ENCODE results near the gene HPS6.
A peak's percentile ranks its signal among the peaks of the same experiment; 100 is the strongest.

Gene HPS6

DNA sequence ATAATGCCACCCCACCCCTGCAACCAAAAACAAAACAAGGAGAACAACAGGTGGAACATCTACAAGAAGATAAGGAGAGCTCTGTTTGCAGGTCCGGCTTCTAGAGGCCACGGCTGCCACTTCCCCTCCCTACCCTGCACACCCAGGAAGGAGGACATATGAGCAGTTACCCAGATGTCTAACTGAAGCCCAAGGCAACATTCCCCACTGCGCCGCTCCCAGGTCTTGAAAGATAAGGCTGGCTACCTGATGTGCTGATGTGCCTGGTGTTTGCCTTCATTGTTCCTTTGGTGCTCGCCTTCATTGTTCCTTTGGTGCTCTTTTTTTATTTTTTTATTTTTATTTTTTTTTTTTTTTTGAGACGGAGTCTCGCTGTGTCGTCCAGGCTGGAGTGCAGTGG lies 21.0 kb downstream of the HPS6 start:
- in situ Hi-C loops (cut with HindIII; ENCODE audit: low pct_unique_long_range_greater_than_20kb, low sequenced_read_pairs), result no loop called here
- no peak for DNase-seq (ENCODE audit: low read depth in 1 of 2, low spot score in 1 of 2)
- TF ChIP-seq JUND (IDR thresholded peaks at IDR 0.05; ENCODE audit: low read depth), result no peak

GRCh38 chr10:102090772-102091171 lies 25.6 kb downstream of the HPS6 start:
- no peak for TF ChIP-seq JUND (IDR thresholded peaks at IDR 0.05; ENCODE audit: low read depth)
- DNase-seq (ENCODE audit: low read depth in 1 of 2, low spot score in 1 of 2), result no peak
- in situ Hi-C loops (cut with HindIII; ENCODE audit: low pct_unique_long_range_greater_than_20kb, low sequenced_read_pairs), result no loop called here

- TF ChIP-seq JUND (IDR thresholded peaks at IDR 0.05; ENCODE audit: low read depth), result no peak
- in situ Hi-C loops (cut with HindIII; ENCODE audit: low pct_unique_long_range_greater_than_20kb, low sequenced_read_pairs), result no loop called here
- no peak for DNase-seq (ENCODE audit: low read depth in 1 of 2, low spot score in 1 of 2)
These were observed 31.3 kb downstream of the HPS6 start for GRCh38 chr10:102096449-102096848.

DNA sequence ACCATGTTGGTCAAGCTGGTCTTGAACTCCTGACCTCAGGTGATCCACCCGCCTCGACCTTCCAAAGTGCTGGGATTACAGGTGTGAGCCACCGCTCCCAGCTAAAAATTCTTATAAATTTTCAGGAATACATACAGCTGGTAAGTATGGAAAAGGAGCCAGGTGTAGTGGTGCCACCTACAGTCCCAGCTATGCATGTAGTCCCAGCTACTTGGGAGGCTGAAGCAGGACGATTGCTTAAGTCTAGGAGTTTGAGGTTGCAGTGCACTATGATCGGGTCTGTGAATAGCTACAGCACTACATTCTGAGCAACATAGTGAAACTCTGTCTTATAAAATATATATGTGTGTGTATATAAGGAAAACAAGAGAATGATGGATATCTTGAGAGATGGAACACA lies 36.0 kb downstream of the HPS6 start:
- TF ChIP-seq JUND (IDR thresholded peaks at IDR 0.05; ENCODE audit: low read depth), result no peak
- peak in 1 of 2 experiments; percentile 64 for DNase-seq (ENCODE audit: low read depth in 1 of 2, low spot score in 1 of 2)
- in situ Hi-C loops (cut with HindIII; ENCODE audit: low pct_unique_long_range_greater_than_20kb, low sequenced_read_pairs), result no loop called here

- no peak for TF ChIP-seq JUND (IDR thresholded peaks at IDR 0.05; ENCODE audit: low read depth)
- no peak for DNase-seq (ENCODE audit: low read depth in 1 of 2, low spot score in 1 of 2)
- in situ Hi-C loops (cut with HindIII; ENCODE audit: low pct_unique_long_range_greater_than_20kb, low sequenced_read_pairs), result no loop called here
These were observed 37.3 kb downstream of the HPS6 start for GRCh38 chr10:102102421-102102820.

DNA sequence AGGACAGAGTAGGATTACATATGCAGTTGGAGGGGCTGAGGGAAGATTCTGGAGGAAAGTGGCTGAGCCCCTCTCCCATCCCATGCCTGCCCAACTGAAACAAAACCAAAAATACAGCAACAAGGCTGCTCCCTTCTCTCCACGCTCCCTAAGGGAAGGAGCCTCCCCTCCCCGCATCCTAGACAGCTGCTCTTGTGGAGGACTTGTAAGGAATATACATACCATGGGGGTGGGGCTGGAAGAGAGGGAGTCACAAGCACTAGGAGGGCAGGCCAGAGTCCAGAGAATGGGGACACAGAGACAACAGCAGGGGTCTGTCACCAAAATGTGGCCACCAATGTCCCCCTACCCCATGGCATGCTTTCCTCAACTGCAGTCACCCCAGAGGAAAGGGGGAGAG lies 41.8 kb downstream of the HPS6 start:
- TF ChIP-seq JUND (IDR thresholded peaks at IDR 0.05; ENCODE audit: low read depth), result no peak
- in situ Hi-C loops (cut with HindIII; ENCODE audit: low pct_unique_long_range_greater_than_20kb, low sequenced_read_pairs), result no loop called here
- no peak for DNase-seq (ENCODE audit: low read depth in 1 of 2, low spot score in 1 of 2)

- in situ Hi-C loops (cut with HindIII; ENCODE audit: low pct_unique_long_range_greater_than_20kb, low sequenced_read_pairs), result no loop called here
- TF ChIP-seq JUND (IDR thresholded peaks at IDR 0.05; ENCODE audit: low read depth), result no peak
- DNase-seq (ENCODE audit: low read depth in 1 of 2, low spot score in 1 of 2), result no peak
These were observed 44.3 kb downstream of the HPS6 start for GRCh38 chr10:102109166-102110116.

DNA sequence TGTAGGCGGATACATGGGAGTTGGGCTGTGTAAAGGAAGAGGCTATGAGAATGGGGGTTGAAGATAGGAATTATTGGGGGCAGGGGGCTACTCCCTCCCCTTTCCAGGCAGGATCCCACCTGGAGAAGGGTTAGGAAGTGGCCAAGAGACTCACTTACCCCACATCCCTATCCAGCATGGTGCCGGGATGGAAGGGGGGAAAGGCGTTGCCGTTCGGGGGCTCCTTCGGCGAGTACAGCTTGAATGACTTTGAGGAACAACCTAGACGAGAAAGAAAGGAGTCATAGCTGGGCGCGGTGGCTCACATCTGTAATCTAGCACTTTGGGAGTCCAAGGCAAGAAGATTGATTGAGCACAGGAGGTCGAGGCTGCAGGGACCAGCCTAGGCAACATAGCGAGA lies 46.1 kb downstream of the HPS6 start:
- in situ Hi-C loops (cut with HindIII; ENCODE audit: low pct_unique_long_range_greater_than_20kb, low sequenced_read_pairs), result no loop called here
- TF ChIP-seq JUND (IDR thresholded peaks at IDR 0.05; ENCODE audit: low read depth), result no peak
- no peak for DNase-seq (ENCODE audit: low read depth in 1 of 2, low spot score in 1 of 2)

DNA sequence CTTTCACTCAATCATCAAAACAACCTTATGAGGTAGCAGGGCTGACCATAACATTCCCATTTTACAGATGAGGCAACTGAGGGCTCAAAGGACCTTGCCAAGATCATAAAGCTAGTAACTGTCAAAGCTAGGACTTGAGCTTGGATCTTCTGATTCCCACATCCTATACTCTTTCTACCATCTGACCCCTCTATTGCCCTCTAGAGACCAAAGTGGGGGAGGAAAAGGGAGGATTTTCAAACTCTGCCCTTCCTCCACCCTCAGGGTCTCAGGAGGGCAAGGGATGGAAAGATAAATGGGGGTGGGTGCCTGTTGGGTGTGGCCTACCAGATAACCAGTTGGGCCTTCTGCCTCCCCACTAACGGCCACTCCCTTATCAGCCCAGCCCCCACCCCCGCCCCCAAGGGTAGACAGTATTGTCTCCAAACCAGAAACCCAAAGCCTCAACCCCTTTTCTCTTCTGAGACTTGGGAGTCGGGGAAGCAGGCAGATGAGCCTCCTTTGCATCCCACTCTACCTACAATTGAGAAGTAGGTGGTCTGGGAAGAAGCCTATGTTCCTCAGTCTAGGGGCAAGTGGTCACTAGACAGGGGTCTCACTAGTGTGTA lies 47.2 kb downstream of the HPS6 start:
- in situ Hi-C loops (cut with HindIII; ENCODE audit: low pct_unique_long_range_greater_than_20kb, low sequenced_read_pairs), result no loop called here
- TF ChIP-seq JUND (IDR thresholded peaks at IDR 0.05; ENCODE audit: low read depth), result no peak
- DNase-seq (ENCODE audit: low read depth in 1 of 2, low spot score in 1 of 2), result no peak

DNA sequence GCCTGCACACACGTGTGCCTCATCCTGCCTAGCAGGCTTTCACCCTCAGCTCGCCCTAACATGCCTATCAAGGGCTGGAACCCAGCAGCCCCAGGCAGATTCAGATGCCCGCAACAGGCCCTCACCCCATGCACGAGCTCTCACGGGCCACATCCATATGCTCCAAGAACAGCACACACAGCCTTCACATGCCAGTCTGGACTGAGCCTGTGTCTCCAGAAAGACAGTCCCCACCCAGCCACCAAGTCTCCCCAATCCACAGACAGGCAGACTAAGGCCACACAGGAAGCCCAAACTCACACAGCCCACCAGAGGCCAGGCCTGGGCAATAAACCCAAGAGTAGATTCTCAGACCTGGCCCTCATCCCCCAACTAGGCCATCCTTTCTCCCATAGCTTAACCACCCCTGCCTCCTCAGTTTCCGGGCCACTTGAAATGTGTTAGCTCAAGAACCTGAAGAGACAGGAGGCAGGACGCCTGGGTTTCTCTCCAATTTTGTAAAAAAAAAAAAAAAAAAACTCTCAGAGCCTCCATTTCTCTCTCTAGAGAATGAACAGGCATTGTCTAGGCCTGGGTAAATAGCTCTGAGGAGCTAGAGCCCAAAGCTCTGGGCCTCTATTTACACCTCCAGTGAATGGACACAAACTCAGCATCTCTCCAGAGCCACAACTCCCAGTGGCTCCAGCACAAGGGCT lies 48.3 kb downstream of the HPS6 start:
- in situ Hi-C loops (cut with HindIII; ENCODE audit: low pct_unique_long_range_greater_than_20kb, low sequenced_read_pairs), result no loop called here
- TF ChIP-seq JUND (IDR thresholded peaks at IDR 0.05; ENCODE audit: low read depth), result no peak
- peak in 1 of 2 experiments; percentile 54 for DNase-seq (ENCODE audit: low read depth in 1 of 2, low spot score in 1 of 2)

DNA sequence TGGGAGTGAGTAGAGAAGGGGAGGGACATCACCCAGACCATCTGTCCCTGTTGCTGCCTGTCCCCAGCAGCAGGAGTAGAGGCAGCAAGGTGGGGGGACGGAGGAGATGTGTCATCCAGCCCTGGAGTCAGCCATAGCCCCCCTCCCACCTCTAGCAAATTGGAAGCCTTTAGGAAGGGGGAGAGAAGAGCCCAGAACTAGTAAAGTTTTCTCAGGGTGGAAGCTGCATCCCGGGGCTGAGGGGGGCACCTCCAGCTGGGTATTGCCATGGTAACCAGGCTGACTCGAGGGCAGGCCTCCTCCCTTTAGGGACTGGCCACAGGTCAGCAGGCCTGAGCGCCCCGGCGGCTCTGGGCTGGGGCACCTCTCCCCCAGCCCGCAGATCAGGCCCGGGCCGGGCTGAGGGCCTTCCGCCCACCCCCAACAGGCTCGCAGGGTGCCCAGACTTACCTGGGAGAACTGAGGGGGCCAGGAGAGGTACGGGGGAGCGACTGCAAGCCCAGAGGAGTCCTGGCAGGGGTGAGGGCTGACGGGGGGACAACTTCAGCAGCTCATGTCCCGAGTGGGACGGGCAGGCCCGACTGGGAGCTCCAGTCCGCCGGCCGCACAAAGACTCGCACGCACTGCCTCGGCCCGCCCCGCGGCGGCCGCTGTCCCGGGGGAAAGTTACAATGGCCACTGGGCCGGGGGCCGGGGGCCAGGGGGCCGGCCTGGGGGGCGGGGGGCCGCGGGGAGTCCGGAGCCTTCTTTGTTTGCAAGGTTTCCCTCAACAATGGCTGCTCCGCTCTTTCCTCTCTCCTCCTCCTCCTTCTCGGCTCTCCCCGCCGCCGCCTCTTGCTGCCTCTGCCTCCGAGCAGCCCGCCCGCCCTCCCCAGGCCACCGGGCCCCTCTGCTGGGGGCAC lies 49.1 kb downstream of the HPS6 start:
- in situ Hi-C loops (cut with HindIII; ENCODE audit: low pct_unique_long_range_greater_than_20kb, low sequenced_read_pairs), result no loop called here
- no peak for DNase-seq (ENCODE audit: low read depth in 1 of 2, low spot score in 1 of 2)
- TF ChIP-seq JUND (IDR thresholded peaks at IDR 0.05; ENCODE audit: low read depth), result no peak

Data from T47D (cell line).